Endodermal cell (in vitro differentiated cells): Measurements from ENCODE around the gene HOXD9. TPM values are rescaled to one million over a fixed set of nuclear protein-coding genes. Genes with fewer than 3 reads are reported as not detected.

Source experiments
- DNase-seq: peaks from one replicate; pipeline ENCODE4 v3.0.0-alpha.2; 2017
- H3K27ac ChIP-seq: 2 replicates; pipeline ENCODE4 v1.5.1; 2013; ENCODE audit warnings: mild to moderate bottlenecking, low read depth, low read length, moderate library complexity
- H3K27me3 ChIP-seq: 2 replicates; pipeline ENCODE4 v1.6.1; 2013; ENCODE audit warnings: mild to moderate bottlenecking, low read length, moderate library complexity; ENCODE audit not compliant: insufficient read depth, control insufficient read depth, poor library complexity, severe bottlenecking
- H3K36me3 ChIP-seq: 2 replicates; pipeline ENCODE4 v1.7.0; 2013; ENCODE audit warnings: mild to moderate bottlenecking, low read length, moderate library complexity; ENCODE audit not compliant: control insufficient read depth, insufficient read depth
- H3K4me1 ChIP-seq: one replicate; pipeline ENCODE4 v1.7.0; 2013; ENCODE audit warnings: low read length; ENCODE audit not compliant: control insufficient read depth, insufficient read depth
- H3K4me3 ChIP-seq: 2 replicates; pipeline ENCODE4 v1.5.1; 2013; ENCODE audit warnings: mild to moderate bottlenecking, low read length, moderate library complexity
- H3K9ac ChIP-seq: 2 replicates; pipeline ENCODE4 v1.6.1; 2013; ENCODE audit warnings: mild to moderate bottlenecking, low read length, moderate library complexity; ENCODE audit not compliant: poor library complexity, severe bottlenecking; ENCODE audit errors: extremely low read depth
- H3K9me3 ChIP-seq: 2 replicates; pipeline ENCODE4 v1.6.1; 2013; ENCODE audit warnings: mild to moderate bottlenecking, low read length, moderate library complexity; ENCODE audit not compliant: control insufficient read depth
- H3K27ac Mint-ChIP-seq: 2 replicates; pipeline ENCODE4 v1.8.0; 2020; ENCODE audit warnings: mixed read lengths
- H3K27me3 Mint-ChIP-seq: 2 replicates; pipeline ENCODE4 v1.8.0; 2021; ENCODE audit warnings: mild to moderate bottlenecking, mixed read lengths; ENCODE audit not compliant: insufficient read depth
- H3K36me3 Mint-ChIP-seq: 2 replicates; pipeline ENCODE4 v1.8.0; 2020; ENCODE audit warnings: low read depth, mixed read lengths
- H3K4me1 Mint-ChIP-seq: 2 replicates; pipeline ENCODE4 v1.8.0; 2020; ENCODE audit warnings: mixed read lengths
- H3K4me3 Mint-ChIP-seq: 2 replicates; pipeline ENCODE4 v1.8.0; 2020; ENCODE audit warnings: mild to moderate bottlenecking, moderate library complexity, mixed read lengths
- H3K9me3 Mint-ChIP-seq: 2 replicates; pipeline ENCODE4 v1.8.0; 2020; ENCODE audit warnings: mild to moderate bottlenecking, mixed read lengths
- WGBS, 2 experiments: methylation state at CpG; one replicate each; pipeline versions ENCODE4 v1.1.5 to v1.1.7; 2013; ENCODE audit warnings: missing lambda C conversion rate in 2 of 2, mixed read lengths in 1 of 2; ENCODE audit not compliant: insufficient coverage in 1 of 2, insufficient read length in 1 of 2; 5-methylcytosine and 5-hydroxymethylcytosine counted together
- total RNA-seq, 2 donors: library from RNA; stranded (reverse); fragmentation: NEBNext Ultra II Directional in 1 of 2; extraction: Animal tissue kit (Norgen Biotek cat#: 25700) in 1 of 2; gene quantifications; 2 replicates in 1 of 2; 3 replicates in 1 of 2; pipeline ENCODE4 v1.2.1, GENCODE V29; 2021
- TF ChIP-seq, protein P1 (sequence below): fragments of 200-600 bp; sonication (generic); conservative IDR thresholded peaks from 2 replicates; pipeline ENCODE4 v1.5.0; 2021; ENCODE audit warnings: antibody characterized with exemption, mild to moderate bottlenecking

The HOXD9 gene
- total RNA-seq, 2 donors from 2014 or later = not detected

DNA sequence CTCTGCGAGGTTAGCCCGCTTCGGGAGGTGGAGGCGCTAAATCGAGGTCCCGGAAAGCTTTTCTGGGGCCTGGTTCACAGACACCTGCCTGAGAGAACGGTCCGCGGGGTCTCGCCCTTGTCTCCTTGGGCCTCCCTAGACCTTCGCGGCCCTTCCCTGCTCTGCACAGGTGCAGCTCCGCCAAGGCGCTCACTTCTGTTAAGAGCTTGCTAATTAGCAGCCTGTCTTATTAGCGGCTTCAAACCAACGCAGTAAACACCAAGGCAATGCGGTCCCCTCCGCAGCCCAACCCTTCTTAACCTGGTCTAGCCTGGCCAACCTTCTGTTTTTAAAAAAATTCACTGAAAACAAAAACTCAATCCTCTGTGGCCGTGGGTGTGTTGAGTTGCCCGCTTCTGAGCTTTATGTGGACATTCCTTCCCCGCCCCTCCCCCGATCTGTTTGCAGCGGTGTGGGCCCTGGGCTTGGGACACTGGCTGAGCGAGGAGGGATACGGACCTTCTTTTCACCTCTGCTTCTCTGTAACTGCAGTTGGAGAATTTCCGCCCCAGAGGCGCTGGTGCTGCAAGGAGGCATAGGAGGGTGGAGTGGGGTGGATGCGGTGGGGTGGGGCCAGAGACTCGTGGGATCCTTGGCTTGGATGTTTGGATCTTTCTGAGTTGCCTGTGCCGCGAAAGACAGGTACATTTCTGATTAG lies 25.4 kb downstream of the HOXD9 start:
- no peak overlapping the region for H3K4me3 Mint-ChIP-seq
- Histone ChIP-seq H3K27me3 (peaks cover 100% of the 10 kb centered on the region), H3K27ac (no peak overlapping the region), H3K9ac (no peak overlapping the region), H3K4me3 (no peak overlapping the region), H3K36me3 (no peaks in the 10 kb centered on the region), H3K9me3 (no peaks in the 10 kb centered on the region), H3K4me1 (no peaks in the 10 kb centered on the region)
- TF ChIP-seq, protein P1, sequence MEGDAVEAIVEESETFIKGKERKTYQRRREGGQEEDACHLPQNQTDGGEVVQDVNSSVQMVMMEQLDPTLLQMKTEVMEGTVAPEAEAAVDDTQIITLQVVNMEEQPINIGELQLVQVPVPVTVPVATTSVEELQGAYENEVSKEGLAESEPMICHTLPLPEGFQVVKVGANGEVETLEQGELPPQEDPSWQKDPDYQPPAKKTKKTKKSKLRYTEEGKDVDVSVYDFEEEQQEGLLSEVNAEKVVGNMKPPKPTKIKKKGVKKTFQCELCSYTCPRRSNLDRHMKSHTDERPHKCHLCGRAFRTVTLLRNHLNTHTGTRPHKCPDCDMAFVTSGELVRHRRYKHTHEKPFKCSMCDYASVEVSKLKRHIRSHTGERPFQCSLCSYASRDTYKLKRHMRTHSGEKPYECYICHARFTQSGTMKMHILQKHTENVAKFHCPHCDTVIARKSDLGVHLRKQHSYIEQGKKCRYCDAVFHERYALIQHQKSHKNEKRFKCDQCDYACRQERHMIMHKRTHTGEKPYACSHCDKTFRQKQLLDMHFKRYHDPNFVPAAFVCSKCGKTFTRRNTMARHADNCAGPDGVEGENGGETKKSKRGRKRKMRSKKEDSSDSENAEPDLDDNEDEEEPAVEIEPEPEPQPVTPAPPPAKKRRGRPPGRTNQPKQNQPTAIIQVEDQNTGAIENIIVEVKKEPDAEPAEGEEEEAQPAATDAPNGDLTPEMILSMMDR = no peak
- H3K4me1 Mint-ChIP-seq = peaks cover 8% of the 10 kb centered on the region
- 4 to 7% methylated on average over 8 to 31 of the region's 31 CpGs for WGBS, 2 experiments
- no peaks in the 10 kb centered on the region for H3K9me3 Mint-ChIP-seq
- H3K27ac Mint-ChIP-seq = no peak overlapping the region
- peak; percentile 71 for DNase-seq
- no peaks in the 10 kb centered on the region for H3K36me3 Mint-ChIP-seq
- peaks cover 100% of the 10 kb centered on the region for H3K27me3 Mint-ChIP-seq

DNA sequence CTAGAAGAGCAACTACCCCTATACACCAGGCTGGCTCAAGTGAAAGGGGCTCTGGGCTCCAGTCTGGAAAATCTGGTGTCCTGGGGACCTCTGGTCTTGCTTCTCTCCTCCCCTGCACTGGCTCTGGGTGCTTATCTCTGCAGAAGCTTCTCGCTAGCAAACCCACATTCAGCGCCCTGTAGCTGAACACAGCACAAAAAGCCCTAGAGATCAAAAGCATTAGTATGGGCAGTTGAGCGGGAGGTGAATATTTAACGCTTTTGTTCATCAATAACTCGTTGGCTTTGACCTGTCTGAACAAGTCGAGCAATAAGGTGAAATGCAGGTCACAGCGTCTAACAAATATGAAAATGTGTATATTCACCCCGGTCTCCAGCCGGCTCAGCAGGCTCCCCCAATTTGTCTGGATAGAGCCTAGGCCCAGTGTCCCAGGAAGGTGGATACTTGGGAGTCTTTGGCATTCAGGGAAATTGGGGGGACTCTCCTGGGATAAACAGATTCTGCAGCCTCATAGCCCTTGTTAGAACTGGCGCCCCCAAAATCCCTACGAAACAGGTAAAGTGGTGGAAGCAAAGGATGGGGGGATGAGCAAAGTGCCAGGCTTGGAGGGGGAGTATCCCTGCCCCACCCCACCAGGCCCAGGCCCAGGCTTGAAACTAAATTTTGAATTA lies 26.4 kb downstream of the HOXD9 start:
- H3K27ac ChIP-seq = no peak overlapping the region
- H3K36me3 ChIP-seq = no peaks in the 10 kb centered on the region

DNA sequence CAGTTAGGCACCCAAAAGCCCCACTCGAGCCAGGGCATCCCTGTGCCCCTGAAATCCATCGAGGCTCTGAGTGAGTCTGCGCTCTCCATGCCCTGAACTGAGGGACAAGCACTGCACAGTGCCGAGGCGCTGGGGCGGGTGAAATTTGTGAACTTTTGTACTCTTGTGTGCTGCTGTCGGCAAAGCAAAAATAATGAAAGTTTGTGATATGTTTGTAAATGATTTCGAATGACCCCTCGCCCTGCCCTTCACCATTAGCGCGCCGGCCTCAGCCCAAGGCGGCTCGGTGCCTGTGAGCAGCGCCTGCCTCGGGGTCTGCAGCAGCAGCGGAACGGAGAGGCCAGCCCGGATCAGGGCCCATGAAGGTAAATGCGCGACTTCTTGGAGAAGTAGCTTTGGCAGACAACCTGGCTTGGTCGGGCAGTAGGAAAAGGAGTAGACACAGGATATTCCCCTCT lies 27.0 kb downstream of the HOXD9 start:
- H3K27me3 ChIP-seq = peaks cover 100% of the 10 kb centered on the region
- no peak overlapping the region for H3K9ac ChIP-seq
- no peaks in the 10 kb centered on the region for H3K4me1 ChIP-seq
- peaks cover 8% of the 10 kb centered on the region for H3K4me1 Mint-ChIP-seq
- no peaks in the 10 kb centered on the region for H3K9me3 Mint-ChIP-seq
- no peaks in the 10 kb centered on the region for H3K36me3 ChIP-seq
- DNase-seq = peak; percentile 61
- H3K36me3 Mint-ChIP-seq = no peaks in the 10 kb centered on the region
- no peak overlapping the region for H3K27ac Mint-ChIP-seq
- H3K9me3 ChIP-seq = no peaks in the 10 kb centered on the region
- 9 to 12% methylated on average over 15 to 22 of the region's 22 CpGs for WGBS, 2 experiments
- H3K27ac ChIP-seq = no peak overlapping the region
- H3K4me3 ChIP-seq = no peak overlapping the region
- peaks cover 100% of the 10 kb centered on the region for H3K27me3 Mint-ChIP-seq
- H3K4me3 Mint-ChIP-seq = no peak overlapping the region
- TF ChIP-seq, protein P1 = no peak

More for the DNA sequence above, 26.4 kb downstream of the HOXD9 start:
- Mint-ChIP-seq H3K27me3 (peaks cover 100% of the 10 kb centered on the region), H3K27ac (no peak overlapping the region), H3K36me3 (no peaks in the 10 kb centered on the region), H3K4me3 (no peak overlapping the region), H3K4me1 (peaks cover 8% of the 10 kb centered on the region), H3K9me3 (no peaks in the 10 kb centered on the region)
- Histone ChIP-seq H3K4me3 (no peak overlapping the region), H3K27me3 (peaks cover 100% of the 10 kb centered on the region), H3K9me3 (no peaks in the 10 kb centered on the region), H3K4me1 (no peaks in the 10 kb centered on the region), H3K9ac (no peak overlapping the region)
- WGBS, 2 experiments = 20 to 27% methylated on average over 3 to 11 of the region's 11 CpGs
- TF ChIP-seq, protein P1 = no peak
- DNase-seq = no peak
